Fibroblast of skin of back (primary cell): ENCODE data around the gene FAM24A.

ENCODE experiments used
- DNase-seq: peaks from one replicate; pipeline ENCODE4 v3.0.0-alpha.2; 2013

FAM24A gene

DNA sequence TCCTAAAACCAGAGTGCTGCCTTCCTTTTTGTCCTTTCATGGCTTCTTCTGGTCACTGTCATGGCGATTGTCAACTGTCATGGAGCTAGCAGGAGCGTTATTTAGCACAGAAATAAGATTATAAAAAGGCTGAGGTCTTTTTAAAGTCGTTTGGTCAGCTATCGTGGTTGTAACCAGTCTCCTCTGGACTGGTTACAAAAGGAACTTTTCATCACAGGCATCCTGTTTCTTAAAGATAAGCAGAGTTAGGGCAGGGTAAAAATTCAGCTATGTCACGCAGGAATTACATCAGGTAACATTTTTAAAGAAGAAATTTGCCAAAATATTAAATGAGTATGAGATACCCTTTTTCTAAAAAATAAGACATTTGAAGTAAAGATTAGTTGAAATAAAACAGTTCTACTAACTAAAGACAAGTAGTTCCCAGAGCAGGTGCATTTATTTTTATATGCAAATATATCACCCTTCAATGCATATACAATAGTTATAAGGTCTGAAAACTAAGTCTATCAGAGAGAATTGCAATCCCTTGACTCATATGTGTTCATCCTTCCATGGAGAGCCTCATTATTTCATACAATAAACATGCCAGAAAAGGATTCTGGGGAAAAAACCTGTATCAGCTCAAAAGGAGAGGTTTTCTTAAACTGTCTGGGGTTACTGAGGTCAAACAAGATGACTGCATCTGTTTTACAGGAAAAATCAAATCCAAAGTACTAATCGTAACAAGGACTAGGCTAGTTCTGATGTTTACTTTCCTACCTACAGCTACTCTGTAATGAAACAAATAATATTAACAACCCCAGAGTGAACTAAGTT lies 20.9 kb downstream of the FAM24A start:
- DNase-seq: peak; percentile 16

DNA sequence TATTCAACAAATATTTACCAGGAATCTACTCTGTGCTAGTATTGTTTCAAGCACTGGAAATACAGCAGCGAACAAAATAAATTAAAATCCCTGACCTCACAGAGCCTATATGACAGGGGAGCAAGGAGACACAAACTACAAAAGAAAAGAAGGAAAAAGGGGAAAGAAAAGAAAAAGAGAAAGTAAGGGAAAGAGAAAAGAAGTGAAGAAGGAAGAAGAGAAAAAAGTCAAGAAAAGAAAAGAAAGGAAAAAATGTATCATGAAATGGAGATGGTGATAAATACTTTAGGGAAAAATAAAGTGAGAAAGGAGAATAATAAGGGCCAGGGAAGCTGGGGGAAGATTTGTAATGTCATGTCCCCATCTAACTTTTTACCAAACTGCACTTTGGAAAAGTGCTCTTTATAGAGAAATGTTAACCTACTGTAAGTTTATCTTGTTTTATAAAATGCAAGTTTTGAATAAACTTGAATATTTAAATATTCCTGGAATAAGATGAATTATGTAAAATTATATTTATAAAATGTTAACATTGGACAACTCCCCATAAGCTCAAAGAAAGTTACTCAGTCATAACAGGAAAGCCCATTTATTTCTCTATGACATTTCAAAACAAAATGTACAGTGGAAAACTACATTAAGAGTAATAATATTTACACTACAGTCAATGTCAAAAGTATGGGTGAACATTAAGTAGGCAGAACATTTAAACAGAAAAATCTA lies 28.9 kb downstream of the FAM24A start:
- DNase-seq: no peak

DNA sequence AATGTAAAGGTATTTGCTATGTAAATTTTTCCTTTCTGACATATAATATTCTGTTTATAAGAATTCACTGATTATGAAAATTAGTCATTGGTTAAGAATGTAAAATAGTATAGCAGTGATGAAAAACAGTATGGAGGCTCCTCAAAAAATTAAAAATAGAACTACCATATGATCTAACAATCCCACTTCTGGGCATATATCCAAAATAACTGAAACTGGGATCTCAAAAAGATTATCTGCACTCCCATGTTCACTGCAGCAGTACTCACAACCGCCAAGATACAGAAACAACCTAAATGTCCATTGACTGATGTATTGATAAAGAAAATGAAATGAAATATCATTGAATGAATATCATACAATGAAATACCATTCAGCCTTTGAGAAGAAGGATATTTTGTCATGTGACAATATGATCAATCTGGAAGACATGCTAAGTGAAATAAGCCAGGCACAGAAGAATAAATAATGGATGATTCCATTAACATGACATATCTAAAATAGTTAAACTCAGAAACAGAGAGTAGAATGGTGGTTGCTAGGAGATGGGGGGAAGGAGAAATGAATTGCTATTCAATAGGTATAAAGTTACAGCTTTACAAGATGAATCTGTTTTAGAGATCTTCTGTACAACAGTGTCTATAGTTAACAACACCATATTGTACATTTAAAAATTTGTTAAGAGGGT lies 29.6 kb downstream of the FAM24A start:
- peak; percentile 93 for DNase-seq

DNA sequence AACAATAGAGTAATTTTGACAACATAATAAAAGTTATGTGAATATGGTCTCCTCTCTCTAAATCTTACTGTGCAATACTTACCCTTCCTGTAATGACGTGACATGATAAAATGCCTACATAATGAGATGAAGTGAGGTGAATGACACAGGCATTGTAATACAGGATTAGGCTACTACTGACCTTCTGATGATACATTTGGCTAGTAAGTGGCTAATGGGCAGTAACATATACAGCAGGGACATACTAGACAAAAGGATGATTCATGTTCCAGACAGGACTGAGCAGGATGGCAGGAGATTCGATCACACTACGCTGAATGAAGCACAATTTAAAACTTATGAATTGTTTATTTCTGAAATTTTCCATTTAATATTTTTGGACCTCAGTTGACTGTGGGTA lies 38.9 kb downstream of the FAM24A start:
- DNase-seq: no peak

DNA sequence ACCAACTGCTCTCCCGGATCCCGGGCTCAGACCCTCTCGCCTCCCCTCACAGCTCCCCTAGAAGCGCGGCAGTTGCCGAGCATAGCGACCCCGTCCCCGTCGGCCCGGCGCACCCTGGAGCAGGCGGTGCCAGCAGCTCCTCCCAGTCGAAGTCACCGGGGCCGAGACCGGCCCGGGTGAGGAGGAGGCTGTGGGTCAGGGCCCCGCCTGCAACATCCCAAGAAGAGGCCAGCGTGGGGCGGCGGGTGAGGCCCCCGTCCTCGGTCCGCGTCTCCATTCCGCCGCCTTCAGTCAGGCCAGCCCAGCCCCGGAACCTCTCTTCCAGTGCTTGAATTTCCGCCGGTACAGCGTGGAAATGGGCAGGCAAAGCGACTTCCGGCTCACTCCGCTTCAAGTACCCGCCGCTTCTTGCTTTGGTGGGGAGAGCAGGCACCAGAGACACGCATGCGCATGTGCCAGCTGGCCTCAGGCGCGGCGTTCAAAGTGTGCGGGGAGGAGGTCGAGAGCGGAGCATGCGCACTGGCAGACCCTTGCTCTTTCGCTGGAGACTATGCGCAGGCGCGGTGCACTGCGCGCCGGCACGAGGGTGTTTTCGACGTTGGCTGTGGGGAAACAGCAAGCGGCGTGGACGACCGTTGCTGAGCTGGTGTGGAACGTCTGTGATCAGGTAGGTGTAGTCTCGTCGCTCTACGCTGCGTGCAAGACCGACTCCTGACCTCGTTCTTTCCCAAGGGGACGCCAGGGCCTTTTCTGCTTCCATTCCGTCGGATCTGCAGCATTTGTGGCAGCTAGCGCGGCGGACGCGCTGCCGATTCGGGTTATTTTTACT lies 43.7 kb downstream of the FAM24A start, which contains the start of gene C10orf88:
Gene C10orf88 (minus strand): TSS at position 326 of the 829 bp plus-strand sequence. CDS start 49 bp downstream, at position 277.
- peak; percentile 99 for DNase-seq

DNA sequence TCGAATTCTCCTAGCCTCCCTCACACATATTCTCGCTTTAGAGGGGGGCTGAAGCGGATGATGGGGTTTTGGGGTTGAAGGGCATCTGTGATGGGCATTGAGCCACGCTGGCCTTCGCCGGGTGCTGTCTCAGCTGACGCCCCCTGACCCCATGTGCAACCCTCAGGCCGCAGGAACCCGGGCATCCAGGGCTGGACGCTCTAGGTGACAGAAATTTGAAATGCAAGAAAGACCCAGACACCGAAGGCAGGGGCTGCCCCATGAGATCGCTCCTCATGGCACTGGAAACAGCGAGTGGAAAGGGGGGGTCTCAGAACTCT lies 44.3 kb downstream of the FAM24A start:
- no peak for DNase-seq

DNA sequence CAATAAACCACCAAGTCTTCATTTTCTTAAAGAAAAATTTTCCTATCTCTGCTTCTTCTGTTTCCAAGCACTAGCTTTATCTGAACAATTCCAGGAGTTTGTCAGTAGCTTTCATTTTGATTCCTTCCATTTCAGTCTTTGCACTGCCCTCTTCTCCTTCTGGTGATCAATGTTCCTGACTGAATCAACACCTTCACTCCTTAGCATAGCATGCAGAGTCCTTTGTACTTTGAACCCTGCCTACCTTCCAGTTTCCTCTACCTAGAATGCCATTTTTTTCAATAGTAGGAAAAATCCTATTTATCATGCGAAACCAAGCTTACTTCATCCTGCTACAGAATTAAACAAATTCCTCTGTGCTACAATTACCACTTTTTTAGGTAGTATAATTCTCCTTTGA lies 45.5 kb downstream of the FAM24A start:
- no peak for DNase-seq

DNA sequence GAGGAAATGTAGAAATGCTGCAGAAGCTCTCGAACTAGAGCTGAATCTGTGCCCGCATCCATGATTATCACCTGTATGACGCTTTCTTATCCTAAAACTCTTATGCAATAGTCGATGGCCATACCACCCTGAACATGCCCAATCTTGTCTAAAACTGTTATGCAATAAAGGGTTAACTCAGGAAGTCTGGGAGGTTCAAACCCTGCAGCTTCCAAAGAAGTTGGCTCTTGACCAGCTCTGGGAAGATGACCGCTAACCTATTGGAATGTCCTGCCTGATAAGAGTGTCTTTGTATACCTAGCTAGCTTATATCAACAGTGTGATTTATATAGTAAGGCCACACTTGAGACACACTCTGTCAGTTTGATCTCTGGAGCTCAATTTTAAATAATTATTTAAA lies 47.1 kb downstream of the FAM24A start:
- peak; percentile 14 for DNase-seq

DNA sequence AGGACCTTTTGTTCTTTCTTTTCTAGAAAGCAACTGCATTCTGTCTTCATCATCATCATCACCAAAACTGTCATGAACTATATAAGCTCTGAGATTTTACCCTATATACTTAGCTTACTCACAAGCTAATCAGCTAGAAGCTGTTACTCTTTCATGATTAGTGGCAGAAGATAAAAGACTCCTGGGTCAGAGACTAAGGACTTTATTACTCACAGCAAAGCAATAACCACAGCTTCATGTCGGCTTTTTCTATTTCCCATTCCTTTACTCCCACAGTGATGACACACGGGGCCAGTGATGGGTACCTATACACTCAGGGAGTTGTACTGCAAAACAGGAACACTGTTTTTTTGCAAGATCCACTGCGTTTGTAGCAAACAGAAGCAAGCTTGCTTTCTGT lies 52.0 kb downstream of the FAM24A start:
- no peak for DNase-seq
